Gastrocnemius medialis (tissue), 4 donors: Measurements from ENCODE around the gene C1orf232.

Experiments
- POLR2A ChIP-seq, 2 donors: fragments of 450-650 bp; IDR thresholded peaks; one replicate each; pipeline ENCODE4 v1.6.1; 2017; ENCODE audit warnings: antibody characterized with exemption in 2 of 2, mild to moderate bottlenecking in 2 of 2, moderate library complexity in 2 of 2
- TF ChIP-seq, protein P1 (sequence below), 5 experiments: fragments of 450-650 bp in 3 of 5; fragments of 200-600 bp in 2 of 5; sonication (generic) in 2 of 5; IDR thresholded peaks in 4 of 5; conservative IDR thresholded peaks in 1 of 5; 1 replicate in 4 of 5; 2 replicates in 1 of 5; pipeline ENCODE4 v1.5.1; 2016 to 2019; ENCODE audit warnings: antibody characterized with exemption in 5 of 5, mild to moderate bottlenecking in 3 of 5, moderate library complexity in 3 of 5

GRCh38 chr1:26154750-26155149 is 14.0 kb downstream of the C1orf232 start:
- TF ChIP-seq, protein P1, sequence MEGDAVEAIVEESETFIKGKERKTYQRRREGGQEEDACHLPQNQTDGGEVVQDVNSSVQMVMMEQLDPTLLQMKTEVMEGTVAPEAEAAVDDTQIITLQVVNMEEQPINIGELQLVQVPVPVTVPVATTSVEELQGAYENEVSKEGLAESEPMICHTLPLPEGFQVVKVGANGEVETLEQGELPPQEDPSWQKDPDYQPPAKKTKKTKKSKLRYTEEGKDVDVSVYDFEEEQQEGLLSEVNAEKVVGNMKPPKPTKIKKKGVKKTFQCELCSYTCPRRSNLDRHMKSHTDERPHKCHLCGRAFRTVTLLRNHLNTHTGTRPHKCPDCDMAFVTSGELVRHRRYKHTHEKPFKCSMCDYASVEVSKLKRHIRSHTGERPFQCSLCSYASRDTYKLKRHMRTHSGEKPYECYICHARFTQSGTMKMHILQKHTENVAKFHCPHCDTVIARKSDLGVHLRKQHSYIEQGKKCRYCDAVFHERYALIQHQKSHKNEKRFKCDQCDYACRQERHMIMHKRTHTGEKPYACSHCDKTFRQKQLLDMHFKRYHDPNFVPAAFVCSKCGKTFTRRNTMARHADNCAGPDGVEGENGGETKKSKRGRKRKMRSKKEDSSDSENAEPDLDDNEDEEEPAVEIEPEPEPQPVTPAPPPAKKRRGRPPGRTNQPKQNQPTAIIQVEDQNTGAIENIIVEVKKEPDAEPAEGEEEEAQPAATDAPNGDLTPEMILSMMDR (IDR thresholded peaks at IDR 0.05 in 4 of 5, conservative IDR thresholded peaks at IDR 0.05 in 1 of 5) = no peak
- no peak for TF ChIP-seq POLR2A (IDR thresholded peaks at IDR 0.05)
